ENCODE data around the gene SSH3.

DNA sequence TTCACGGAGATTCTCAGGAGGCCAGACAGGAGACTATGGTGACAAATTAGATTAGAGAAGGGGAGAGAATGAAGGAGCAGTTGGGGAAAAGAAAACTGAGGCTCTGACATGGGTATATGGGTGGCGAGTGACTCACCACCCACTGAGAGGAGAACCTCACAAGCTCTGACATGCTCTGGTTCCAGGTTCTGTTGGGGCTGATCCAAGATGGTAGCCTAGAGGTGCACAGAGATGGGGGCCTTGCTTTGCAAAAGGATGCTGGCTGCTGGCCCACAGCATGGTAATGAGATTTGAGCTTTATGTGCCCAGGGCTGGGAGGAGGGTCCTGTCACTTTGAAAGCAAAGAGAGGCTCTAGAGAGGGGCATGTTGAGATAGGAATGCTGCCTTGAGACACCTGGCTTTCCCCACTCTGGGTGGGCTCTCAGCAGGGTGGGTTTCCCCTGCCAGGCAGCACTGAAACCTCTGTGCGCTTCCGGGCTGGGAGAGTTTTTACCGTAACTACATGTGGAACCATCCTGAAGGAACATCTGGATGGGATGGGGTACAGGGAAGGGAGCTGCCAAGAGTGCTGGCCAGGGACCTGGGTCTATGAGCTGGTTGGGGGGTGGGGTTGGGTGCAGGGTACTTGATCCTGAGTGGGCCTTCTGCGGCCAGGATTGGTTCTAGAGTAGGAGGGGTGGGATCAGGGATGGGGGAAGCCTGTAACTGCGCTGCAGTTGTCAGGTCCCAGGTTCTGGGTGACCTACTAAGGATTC, 38.3 kb upstream of the SSH3 start:
- no peak for TF ChIP-seq GLIS3 (CRISPR knock-in tag; IDR thresholded peaks at IDR 0.05)
- TF ChIP-seq ZNF8 (CRISPR knock-in tag; IDR thresholded peaks at IDR 0.05): no peak
- TF ChIP-seq TOX (CRISPR knock-in tag; IDR thresholded peaks at IDR 0.05; ENCODE audit: borderline replicate concordance): no peak
- no peak for TF ChIP-seq ZFP3 (CRISPR knock-in tag; IDR thresholded peaks at IDR 0.05)
- TF ChIP-seq ESRRG (CRISPR knock-in tag; IDR thresholded peaks at IDR 0.05): no peak
- no peak for TF ChIP-seq ZNF70 (CRISPR knock-in tag; IDR thresholded peaks at IDR 0.05)
- TF ChIP-seq, protein P1, sequence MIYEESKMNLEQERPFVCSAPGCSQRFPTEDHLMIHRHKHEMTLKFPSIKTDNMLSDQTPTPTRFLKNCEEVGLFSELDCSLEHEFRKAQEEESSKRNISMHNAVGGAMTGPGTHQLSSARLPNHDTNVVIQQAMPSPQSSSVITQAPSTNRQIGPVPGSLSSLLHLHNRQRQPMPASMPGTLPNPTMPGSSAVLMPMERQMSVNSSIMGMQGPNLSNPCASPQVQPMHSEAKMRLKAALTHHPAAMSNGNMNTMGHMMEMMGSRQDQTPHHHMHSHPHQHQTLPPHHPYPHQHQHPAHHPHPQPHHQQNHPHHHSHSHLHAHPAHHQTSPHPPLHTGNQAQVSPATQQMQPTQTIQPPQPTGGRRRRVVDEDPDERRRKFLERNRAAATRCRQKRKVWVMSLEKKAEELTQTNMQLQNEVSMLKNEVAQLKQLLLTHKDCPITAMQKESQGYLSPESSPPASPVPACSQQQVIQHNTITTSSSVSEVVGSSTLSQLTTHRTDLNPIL (CRISPR knock-in tag; IDR thresholded peaks at IDR 0.05; ENCODE audit: low read depth): no peak
- TF ChIP-seq, protein P2, sequence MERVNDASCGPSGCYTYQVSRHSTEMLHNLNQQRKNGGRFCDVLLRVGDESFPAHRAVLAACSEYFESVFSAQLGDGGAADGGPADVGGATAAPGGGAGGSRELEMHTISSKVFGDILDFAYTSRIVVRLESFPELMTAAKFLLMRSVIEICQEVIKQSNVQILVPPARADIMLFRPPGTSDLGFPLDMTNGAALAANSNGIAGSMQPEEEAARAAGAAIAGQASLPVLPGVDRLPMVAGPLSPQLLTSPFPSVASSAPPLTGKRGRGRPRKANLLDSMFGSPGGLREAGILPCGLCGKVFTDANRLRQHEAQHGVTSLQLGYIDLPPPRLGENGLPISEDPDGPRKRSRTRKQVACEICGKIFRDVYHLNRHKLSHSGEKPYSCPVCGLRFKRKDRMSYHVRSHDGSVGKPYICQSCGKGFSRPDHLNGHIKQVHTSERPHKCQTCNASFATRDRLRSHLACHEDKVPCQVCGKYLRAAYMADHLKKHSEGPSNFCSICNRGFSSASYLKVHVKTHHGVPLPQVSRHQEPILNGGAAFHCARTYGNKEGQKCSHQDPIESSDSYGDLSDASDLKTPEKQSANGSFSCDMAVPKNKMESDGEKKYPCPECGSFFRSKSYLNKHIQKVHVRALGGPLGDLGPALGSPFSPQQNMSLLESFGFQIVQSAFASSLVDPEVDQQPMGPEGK (CRISPR knock-in tag; IDR thresholded peaks at IDR 0.05; ENCODE audit: borderline replicate concordance): no peak
- no peak for TF ChIP-seq ZFP30 (CRISPR knock-in tag; IDR thresholded peaks at IDR 0.05)
